ENCODE data around the gene ANKRD11.

DNA sequence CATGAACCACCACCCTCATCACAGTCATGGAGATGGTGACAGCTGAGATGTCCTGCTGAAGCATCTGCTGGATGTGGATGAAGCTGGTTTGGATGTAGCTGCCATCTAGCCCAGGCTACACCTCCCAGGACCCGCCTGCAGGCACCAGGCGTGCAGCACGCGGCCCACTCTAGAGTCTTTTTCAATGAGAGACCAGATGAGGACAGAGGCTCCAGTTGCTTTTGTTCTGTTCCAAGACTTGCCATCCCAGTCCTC, 170.8 kb downstream of the ANKRD11 start:
- TF ChIP-seq EP300 (IDR thresholded peaks at IDR 0.05): no peak
- TF ChIP-seq, protein P1, sequence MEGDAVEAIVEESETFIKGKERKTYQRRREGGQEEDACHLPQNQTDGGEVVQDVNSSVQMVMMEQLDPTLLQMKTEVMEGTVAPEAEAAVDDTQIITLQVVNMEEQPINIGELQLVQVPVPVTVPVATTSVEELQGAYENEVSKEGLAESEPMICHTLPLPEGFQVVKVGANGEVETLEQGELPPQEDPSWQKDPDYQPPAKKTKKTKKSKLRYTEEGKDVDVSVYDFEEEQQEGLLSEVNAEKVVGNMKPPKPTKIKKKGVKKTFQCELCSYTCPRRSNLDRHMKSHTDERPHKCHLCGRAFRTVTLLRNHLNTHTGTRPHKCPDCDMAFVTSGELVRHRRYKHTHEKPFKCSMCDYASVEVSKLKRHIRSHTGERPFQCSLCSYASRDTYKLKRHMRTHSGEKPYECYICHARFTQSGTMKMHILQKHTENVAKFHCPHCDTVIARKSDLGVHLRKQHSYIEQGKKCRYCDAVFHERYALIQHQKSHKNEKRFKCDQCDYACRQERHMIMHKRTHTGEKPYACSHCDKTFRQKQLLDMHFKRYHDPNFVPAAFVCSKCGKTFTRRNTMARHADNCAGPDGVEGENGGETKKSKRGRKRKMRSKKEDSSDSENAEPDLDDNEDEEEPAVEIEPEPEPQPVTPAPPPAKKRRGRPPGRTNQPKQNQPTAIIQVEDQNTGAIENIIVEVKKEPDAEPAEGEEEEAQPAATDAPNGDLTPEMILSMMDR (IDR thresholded peaks at IDR 0.05): no peak
- no peak for TF ChIP-seq POLR2A (IDR thresholded peaks at IDR 0.05)
- no peak for TF ChIP-seq POLR2AphosphoS5 (IDR thresholded peaks at IDR 0.05)
